ENCODE measurements around the gene LRRC28.
A peak's percentile ranks its signal among the peaks of the same experiment; 100 is the strongest.
"Not testable (repeated sequence)": the region's sequence is repeated elsewhere in the genome, so short reads cannot be mapped to it uniquely, and the experiment has no call there.

LRRC28 gene

GRCh38 chr15:99250857-99251841, at the start of gene LRRC28:
LRRC28 (plus strand) TSS chr15:99251481; CDS start chr15:99255958, 4,477 bp downstream.
- peak; percentile 54 for DNase-seq

GRCh38 chr15:99202176-99202552, 49.1 kb upstream of the LRRC28 start:
- no peak for DNase-seq

GRCh38 chr15:99207672-99208071, 43.6 kb upstream of the LRRC28 start:
- DNase-seq, result no peak

GRCh38 chr15:99209326-99209725, 42.0 kb upstream of the LRRC28 start:
- no peak for DNase-seq

GRCh38 chr15:99210334-99210733, 40.9 kb upstream of the LRRC28 start:
- DNase-seq, result no peak

- no peak for DNase-seq
Observed at GRCh38 chr15:99211926-99212325, 39.4 kb upstream of the LRRC28 start.

GRCh38 chr15:99212406-99212805, 38.9 kb upstream of the LRRC28 start:
- DNase-seq, result no peak

- peak; percentile 11 for DNase-seq
Observed at GRCh38 chr15:99213187-99213811, 38.0 kb upstream of the LRRC28 start.

- DNase-seq, result no peak
Observed at GRCh38 chr15:99224372-99225214, 26.7 kb upstream of the LRRC28 start.

GRCh38 chr15:99226802-99227201, 24.5 kb upstream of the LRRC28 start:
- DNase-seq, result no peak

- DNase-seq, result no peak
Observed at GRCh38 chr15:99228120-99228770, 23.0 kb upstream of the LRRC28 start.

GRCh38 chr15:99230867-99231266, 20.4 kb upstream of the LRRC28 start:
- no peak for DNase-seq

GRCh38 chr15:99232740-99233139, 18.5 kb upstream of the LRRC28 start:
- DNase-seq, result no peak

GRCh38 chr15:99234160-99234559, 17.1 kb upstream of the LRRC28 start:
- not testable (repeated sequence) for DNase-seq

- no peak for DNase-seq
Observed at GRCh38 chr15:99238849-99239248, 12.4 kb upstream of the LRRC28 start.

- DNase-seq, result no peak
Observed at GRCh38 chr15:99239545-99240198, 11.6 kb upstream of the LRRC28 start.

GRCh38 chr15:99241752-99242151, 9.5 kb upstream of the LRRC28 start:
- no peak for DNase-seq

GRCh38 chr15:99244306-99244705, 7.0 kb upstream of the LRRC28 start:
- DNase-seq, result no peak

- DNase-seq, result no peak
Observed at GRCh38 chr15:99247062-99247461, 4.2 kb upstream of the LRRC28 start.

GRCh38 chr15:99248000-99248715, 3.1 kb upstream of the LRRC28 start:
- DNase-seq, result no peak

GRCh38 chr15:99249270-99249841, 1.9 kb upstream of the LRRC28 start, which contains the start of gene TTC23:
TTC23 (minus strand) TSS chr15:99249581; CDS start chr15:99228712, 20,869 bp downstream.
- no peak for DNase-seq
